Endothelial cell of umbilical vein (primary cell): ENCODE results near the gene SERPINA9.

Experiments used
- CTCF ChIP-seq, 2 donors: IDR thresholded peaks; 1 replicate in 1 of 2; 2 replicates in 1 of 2; pipeline ENCODE4 v1.5.1; 2011; ENCODE audit warnings: low read length in 2 of 2, mild to moderate bottlenecking in 2 of 2, moderate library complexity in 2 of 2, control low read depth in 1 of 2, inconsistent platforms in 1 of 2, low read depth in 1 of 2; ENCODE audit not compliant: insufficient read depth in 1 of 2; ENCODE audit errors: extremely low read depth in 1 of 2
- EZH2 ChIP-seq: IDR thresholded peaks from 2 replicates; pipeline ENCODE4 v1.6.1; 2012; ENCODE audit warnings: borderline replicate concordance, low read depth, mild to moderate bottlenecking, moderate library complexity, low read length, inconsistent platforms; ENCODE audit not compliant: severe bottlenecking
- FOS ChIP-seq: IDR thresholded peaks from 2 replicates; pipeline ENCODE4 v1.6.1; 2011; ENCODE audit warnings: mild to moderate bottlenecking, low read length, moderate library complexity, borderline replicate concordance; ENCODE audit not compliant: insufficient read depth
- GATA2 ChIP-seq: IDR thresholded peaks from 2 replicates; pipeline ENCODE4 v1.7.0; 2011; ENCODE audit warnings: low read depth, mild to moderate bottlenecking, moderate library complexity, mixed read lengths, low read length; ENCODE audit not compliant: insufficient read length, insufficient read depth
- JUN ChIP-seq: IDR thresholded peaks from 2 replicates; pipeline ENCODE4 v1.6.1; 2011; ENCODE audit warnings: borderline replicate concordance, low read depth; ENCODE audit not compliant: insufficient read length, insufficient read depth
- POLR2A ChIP-seq: IDR thresholded peaks from 2 replicates; pipeline ENCODE4 v1.6.1; 2012; ENCODE audit warnings: low read depth, mild to moderate bottlenecking, control low read depth, low read length
- POLR2AphosphoS5 ChIP-seq: IDR thresholded peaks from 2 replicates; pipeline ENCODE4 v1.6.1; 2012; ENCODE audit warnings: low read depth, mild to moderate bottlenecking, control low read depth, low read length, moderate library complexity; ENCODE audit not compliant: insufficient read depth
- TF ChIP-seq, protein P1 (sequence below): IDR thresholded peaks from 2 replicates; pipeline ENCODE4 v1.6.1; 2011; ENCODE audit not compliant: insufficient read depth, insufficient read length

DNA sequence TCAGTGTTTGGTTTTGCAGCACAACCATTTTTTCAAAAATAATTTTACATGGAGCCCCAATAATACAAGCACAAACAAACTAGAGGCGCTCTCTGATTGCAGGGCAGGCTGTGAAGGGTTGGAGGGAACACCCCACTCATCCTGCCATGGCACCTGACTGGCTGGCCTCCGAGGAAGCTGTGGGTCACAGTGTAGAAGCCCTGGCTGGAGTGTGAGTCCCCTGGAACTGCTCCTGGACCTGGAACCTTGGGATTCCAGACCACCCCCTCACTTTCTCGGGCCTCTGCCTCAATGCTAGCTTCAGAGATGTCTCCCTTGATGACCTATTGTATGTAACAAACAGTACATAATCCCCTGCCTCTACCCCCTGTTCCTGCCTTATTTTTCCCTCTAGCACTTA lies 48.1 kb upstream of the SERPINA9 start:
- TF ChIP-seq, protein P1, sequence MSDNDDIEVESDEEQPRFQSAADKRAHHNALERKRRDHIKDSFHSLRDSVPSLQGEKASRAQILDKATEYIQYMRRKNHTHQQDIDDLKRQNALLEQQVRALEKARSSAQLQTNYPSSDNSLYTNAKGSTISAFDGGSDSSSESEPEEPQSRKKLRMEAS = no peak
- TF ChIP-seq CTCF (IDR thresholded peaks at IDR 0.05; ENCODE audit: extremely low read depth in 1 of 2, insufficient read depth in 1 of 2, low read depth in 1 of 2, low read length in 2 of 2) = no peak
- no peak for TF ChIP-seq EZH2
- no peak for TF ChIP-seq POLR2A
- no peak for TF ChIP-seq JUN
- no peak for TF ChIP-seq POLR2AphosphoS5
- no peak for TF ChIP-seq FOS
- TF ChIP-seq GATA2 = no peak
